Hematopoietic multipotent progenitor cell treated with erythropoietin and hydrocortisone succinate and interleukin-3 and kit ligand, for 8 days (in vitro differentiated cells): ENCODE data around the gene FOXF1.
A peak's percentile ranks its signal among the peaks of the same experiment; 100 is the strongest.

Experiments
- DNase-seq: peaks from one replicate; pipeline ENCODE4 v3.0.0-alpha.2; 2015

Gene FOXF1

GRCh38 chr16:86505899-86506864 is 4.1 kb upstream of the FOXF1 start:
- no peak for DNase-seq

DNA sequence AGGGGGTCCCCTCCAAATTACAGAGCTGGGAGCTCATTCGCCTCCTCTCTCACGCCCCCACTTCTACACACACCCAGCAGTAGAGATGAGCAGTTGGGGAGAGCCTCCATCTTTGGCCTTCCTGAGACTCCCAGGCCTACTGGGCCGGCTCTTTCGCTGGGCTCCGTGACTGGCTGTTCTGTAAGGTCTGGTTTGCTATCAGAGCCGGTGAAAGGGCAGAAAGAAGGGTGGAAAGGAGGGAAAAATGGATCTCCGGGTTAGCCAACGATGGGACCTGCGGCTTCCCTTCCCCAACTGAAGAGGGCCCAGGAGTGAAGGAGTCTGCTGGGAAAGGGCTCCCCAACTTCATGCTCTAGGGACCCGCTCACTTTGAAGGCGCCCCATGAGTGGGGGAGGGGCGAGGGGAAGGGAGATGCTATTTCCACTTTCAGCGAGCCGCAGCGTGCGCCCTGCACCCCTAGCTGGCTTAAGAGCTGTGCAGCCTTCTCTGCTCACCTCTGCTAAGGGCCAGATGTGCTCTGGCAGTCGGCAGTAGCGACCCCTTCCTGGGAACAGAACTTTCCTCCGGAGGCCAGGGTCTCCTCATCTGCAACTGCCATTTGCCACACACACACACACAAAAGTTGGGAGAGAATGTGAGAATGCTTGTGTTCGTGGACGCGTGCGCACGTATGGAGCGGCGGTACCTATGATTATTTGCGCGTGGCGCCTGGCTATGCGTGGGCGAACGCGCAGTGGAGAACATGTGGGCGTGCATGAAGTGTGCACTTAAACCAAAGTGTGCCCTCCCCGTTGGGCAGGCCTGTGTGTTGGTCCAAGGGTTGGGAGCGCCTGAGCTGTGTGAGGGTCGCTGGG is 2.9 kb upstream of the FOXF1 start:
- no peak for DNase-seq

- no peak for DNase-seq
These were observed 2.0 kb upstream of the FOXF1 start for GRCh38 chr16:86508028-86508946.

GRCh38 chr16:86508947-86509758 is 1.2 kb upstream of the FOXF1 start:
- no peak for DNase-seq

- no peak for DNase-seq
These were observed 415 bp upstream of the FOXF1 start for GRCh38 chr16:86509759-86510464.

- no peak for DNase-seq
These were observed 1.2 kb downstream of the FOXF1 start for GRCh38 chr16:86511317-86512161.

DNA sequence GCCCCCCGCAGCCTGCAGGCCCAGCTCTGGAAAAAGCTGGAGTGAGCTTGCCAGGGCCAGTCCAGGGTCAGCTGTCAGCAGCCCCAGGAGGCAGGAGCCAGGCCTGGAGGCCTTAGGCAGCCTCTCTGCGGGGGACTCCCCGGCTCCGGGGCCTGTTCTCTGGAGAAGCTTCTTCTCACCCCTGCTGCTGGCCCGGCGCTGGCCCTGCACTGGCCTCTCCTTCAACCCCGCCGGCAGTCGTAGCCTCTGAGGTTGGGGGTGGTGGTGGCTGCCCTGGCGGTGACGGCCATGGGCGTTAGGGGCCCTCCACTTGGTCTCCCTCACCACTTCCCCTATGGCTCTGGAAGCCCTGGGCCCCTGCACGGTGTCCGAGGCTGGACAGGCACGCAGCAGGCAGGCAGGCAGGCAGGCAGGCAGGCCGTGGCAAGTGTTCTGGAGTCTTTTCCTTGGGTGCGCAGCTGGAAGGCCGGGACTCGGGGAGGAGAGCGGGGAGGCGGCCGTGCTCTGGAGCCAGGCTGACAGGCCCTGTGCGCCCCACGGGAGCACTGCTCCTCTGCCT is 2.1 kb downstream of the FOXF1 start:
- no peak for DNase-seq

GRCh38 chr16:86512860-86513470 is 2.6 kb downstream of the FOXF1 start:
- DNase-seq: no peak

DNA sequence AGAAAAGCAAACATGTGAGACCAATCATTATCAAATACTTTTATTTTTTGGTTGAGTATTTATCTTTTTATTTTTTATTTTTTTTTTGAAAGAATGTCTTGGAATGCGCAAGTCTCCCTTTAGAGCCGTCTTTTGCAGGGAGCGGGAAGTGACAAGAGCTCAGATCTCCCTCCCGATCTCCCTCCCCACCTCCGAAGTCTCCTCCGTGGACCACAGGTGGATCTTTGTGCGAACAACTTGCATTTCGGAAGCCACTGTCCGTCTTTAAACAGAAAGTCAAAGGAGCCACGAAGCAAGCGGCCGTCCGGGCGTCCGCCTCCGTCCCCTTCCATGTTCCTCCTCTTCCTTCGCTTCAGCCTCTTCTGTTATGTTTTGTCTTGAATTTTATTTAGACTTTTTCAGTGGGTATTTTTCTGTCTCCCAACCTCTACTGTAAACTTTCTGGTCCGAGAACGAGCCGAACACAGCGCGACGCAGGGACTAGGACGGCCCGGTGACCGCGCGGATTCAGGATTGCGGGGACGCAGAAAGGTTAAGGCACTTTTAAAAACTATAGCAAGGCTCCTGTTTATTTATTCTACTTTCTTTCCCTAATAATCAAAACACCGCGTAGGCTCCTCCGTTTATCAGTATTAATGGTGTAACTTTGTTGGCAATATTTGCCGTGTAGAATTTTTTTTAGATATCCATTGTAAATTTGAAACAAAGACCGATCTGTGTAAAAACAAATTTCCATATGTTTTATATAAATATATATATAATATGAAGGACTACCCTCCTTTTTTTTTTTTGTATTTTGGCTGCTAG is 3.3 kb downstream of the FOXF1 start:
- DNase-seq: no peak

- DNase-seq: no peak
These were observed 4.4 kb downstream of the FOXF1 start for GRCh38 chr16:86514481-86515376.

- no peak for DNase-seq
These were observed 5.1 kb downstream of the FOXF1 start for GRCh38 chr16:86515413-86515776.

DNA sequence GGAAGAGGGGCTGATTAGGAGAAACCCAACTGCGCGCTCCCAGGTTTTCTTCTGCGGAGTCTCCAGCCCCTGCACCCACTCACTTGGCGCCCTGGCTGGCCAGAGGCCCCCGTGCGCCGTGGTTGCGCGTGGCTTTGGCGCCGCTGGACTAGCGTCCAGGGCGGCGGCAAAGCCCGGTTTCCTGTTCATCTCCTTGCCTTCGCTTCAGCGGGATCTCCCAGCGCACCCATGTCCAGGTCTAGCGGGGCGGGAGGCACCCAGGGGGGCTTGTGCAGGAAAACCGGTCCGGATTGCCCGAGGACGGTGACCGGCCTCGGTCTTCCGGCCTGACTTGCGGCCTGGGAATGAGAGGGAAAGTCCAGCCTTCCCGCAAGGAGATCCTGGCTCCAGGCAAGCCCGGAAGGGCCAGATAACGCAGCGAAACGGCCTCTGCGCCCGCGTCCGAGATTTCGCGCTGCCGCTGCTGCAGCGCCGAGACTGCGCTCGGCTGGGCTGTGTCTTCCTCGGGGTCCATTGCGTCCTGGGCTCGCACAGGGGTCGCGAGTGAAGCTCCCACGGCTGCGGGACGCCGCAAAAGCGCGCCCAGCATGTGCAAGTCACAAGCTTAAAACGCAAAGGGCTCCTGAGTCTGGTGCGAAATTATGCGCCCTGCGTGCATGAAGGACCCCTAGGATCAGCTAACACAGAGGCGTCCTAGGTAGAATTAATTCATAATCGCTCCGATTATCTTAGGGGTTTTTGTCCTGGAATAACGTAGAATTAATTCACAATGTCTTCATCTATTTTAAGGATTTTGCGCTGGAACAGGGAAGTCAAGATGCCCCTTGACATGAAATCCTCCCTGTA is 5.7 kb downstream of the FOXF1 start:
- no peak for DNase-seq

DNA sequence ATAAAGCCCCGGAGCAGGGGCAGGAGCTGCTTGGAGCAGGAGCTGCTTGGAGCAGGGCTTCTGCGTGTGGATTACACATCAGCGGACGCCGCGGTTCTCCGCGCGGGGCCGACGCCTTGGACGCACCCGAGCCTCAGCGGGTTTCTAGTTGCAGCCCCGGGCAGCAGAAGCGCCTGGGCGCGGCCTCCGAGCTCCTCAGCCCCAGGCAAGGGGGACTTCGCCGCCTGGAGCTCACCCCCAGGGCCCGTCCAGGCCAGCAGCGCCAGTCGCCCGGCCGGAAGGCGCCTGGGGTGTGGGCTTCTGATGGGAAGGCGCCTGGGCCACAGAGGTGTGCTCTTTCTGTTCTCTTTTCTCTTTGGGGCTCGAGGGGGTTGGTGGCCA is 6.3 kb downstream of the FOXF1 start:
- no peak for DNase-seq

GRCh38 chr16:86517033-86517432 is 6.7 kb downstream of the FOXF1 start:
- DNase-seq: no peak

DNA sequence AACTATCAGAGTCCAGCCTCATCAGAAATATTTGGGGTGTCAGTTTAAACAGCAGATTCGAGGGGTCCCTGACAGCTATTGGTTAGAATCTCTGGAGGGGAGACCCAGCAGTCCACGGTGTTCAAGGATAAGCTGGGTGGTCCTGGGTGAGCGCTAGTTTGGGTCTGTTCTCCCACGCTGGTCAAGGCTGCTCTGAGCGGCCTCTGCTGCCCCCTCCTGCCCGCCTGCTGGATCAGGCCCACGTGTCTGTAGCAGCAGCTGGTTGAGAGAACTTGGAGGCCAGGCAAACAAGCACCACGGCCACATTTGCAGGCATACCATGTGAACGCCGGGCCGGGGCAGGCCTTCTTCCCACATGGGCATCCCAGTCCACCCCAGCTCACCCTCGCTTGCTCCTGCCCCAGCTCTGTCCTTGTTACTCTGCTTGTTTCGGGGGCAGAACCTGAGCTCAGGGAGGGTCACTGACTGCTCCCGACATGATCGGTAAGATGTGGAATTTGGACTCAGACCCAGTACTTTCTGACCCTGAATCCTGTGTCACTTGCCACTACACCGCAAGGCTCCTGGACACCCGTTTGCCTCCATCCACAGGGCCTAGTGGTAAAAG is 7.4 kb downstream of the FOXF1 start:
- peak; percentile 36 for DNase-seq
